Endothelial cell of umbilical vein (primary cell): ENCODE data around the gene SMURF2. TPM values are rescaled to one million over a fixed set of nuclear protein-coding genes. Genes with fewer than 3 reads are reported as not detected.

ENCODE experiments used
- BruUV-seq: library from RNA; stranded (reverse); fragments of 400-500 nt; replicated peaks from 2 replicates; lab custom pipeline; 2021; lab: Mats Ljungman, UMichigan
- CTCF ChIA-PET: fragments of 300-600, 350-600 bp; sonication (Branson Sonifier 250); formaldehyde crosslinking; loops from one replicate; lab custom pipeline; 2021; ENCODE audit warnings: antibody characterized with exemption, inconsistent platforms; lab: Charles Lee
- POLR2A ChIA-PET: fragments of 300-600, 350-600 bp; sonication (Branson Sonifier 250); formaldehyde crosslinking; loops from one replicate; lab custom pipeline; 2021; ENCODE audit warnings: antibody characterized with exemption, inconsistent platforms; lab: Charles Lee
- DNase-seq: peaks from one replicate; pipeline ENCODE4 v3.0.0-alpha.2; 2011; ENCODE audit warnings: low read depth, low spot score
- FAIRE-seq: peaks from 2 replicates; lab custom pipeline; 2011; peaks lifted over from hg19 to GRCh38; lab: Jason Lieb, UNC
- H2AFZ ChIP-seq: 2 replicates; pipeline ENCODE4 v1.6.0; 2012; ENCODE audit warnings: low read depth, low read length, control low read depth, inconsistent platforms
- H3K27ac ChIP-seq: 2 replicates; pipeline ENCODE4 v1.5.1; 2011; ENCODE audit warnings: low read depth, mild to moderate bottlenecking, control low read depth, low read length, moderate library complexity; ENCODE audit not compliant: insufficient read depth
- H3K27me3 ChIP-seq, 2 experiments: 2 replicates each; pipeline versions ENCODE4 v1.6.0 to v1.6.1; 2011; ENCODE audit warnings: low read length in 2 of 2, mixed read lengths in 1 of 2; ENCODE audit not compliant: control insufficient read depth in 2 of 2, insufficient read depth in 2 of 2
- H3K36me3 ChIP-seq, 2 experiments: 2 replicates in 1 of 2; 3 replicates in 1 of 2; pipeline ENCODE4 v1.5.1; 2011; ENCODE audit warnings: low read length in 2 of 2, mild to moderate bottlenecking in 1 of 2, moderate library complexity in 1 of 2; ENCODE audit not compliant: control insufficient read depth in 2 of 2, insufficient read depth in 2 of 2; ENCODE audit errors: extremely low read depth in 1 of 2
- H3K4me1 ChIP-seq: 3 replicates; pipeline ENCODE4 v1.5.1; 2011; ENCODE audit warnings: mild to moderate bottlenecking, low read length; ENCODE audit not compliant: control insufficient read depth, insufficient read depth; ENCODE audit errors: extremely low read depth
- H3K4me2 ChIP-seq: 2 replicates; pipeline ENCODE4 v1.6.1; 2011; ENCODE audit warnings: low read length, control low read depth, mixed read lengths; ENCODE audit not compliant: insufficient read depth
- H3K4me3 ChIP-seq, 3 experiments: fragments of 200-600 bp in 1 of 3; sonication (generic), shearing (Covaris generic) in 1 of 3; replicated peaks in 1 of 3; 2 replicates each; pipeline ENCODE4 v1.5.1; 2011 to 2016; ENCODE audit warnings: control low read depth in 3 of 3, low read length in 3 of 3, mild to moderate bottlenecking in 2 of 3, inconsistent platforms in 1 of 3, low read depth in 1 of 3, moderate library complexity in 1 of 3; ENCODE audit not compliant: insufficient read depth in 1 of 3
- H3K79me2 ChIP-seq: 2 replicates; pipeline ENCODE4 v1.6.0; 2012; ENCODE audit warnings: low read length, inconsistent platforms; ENCODE audit not compliant: control insufficient read depth, insufficient read depth
- H3K9ac ChIP-seq: replicated peaks from 2 replicates; pipeline ENCODE3; 2011; ENCODE audit warnings: low read length, control low read depth; ENCODE audit not compliant: insufficient read depth; ENCODE audit errors: extremely low read depth
- H3K9me1 ChIP-seq: replicated peaks from 3 replicates; pipeline ENCODE4 v1.6.0; 2011; ENCODE audit warnings: mild to moderate bottlenecking, low read length; ENCODE audit not compliant: control insufficient read depth, insufficient read depth; ENCODE audit errors: extremely low read depth
- H3K9me3 ChIP-seq: replicated peaks from 2 replicates; pipeline ENCODE4 v1.5.1; 2012; ENCODE audit warnings: low read length, inconsistent platforms; ENCODE audit not compliant: control insufficient read depth, insufficient read depth
- H4K20me1 ChIP-seq: replicated peaks from 2 replicates; pipeline ENCODE3; 2011; ENCODE audit warnings: mild to moderate bottlenecking, low read length; ENCODE audit not compliant: control insufficient read depth, insufficient read depth; ENCODE audit errors: extremely low read depth
- CTCF ChIP-seq, 2 donors: IDR thresholded peaks; 1 replicate in 1 of 2; 2 replicates in 1 of 2; pipeline ENCODE4 v1.5.1; 2011; ENCODE audit warnings: low read length in 2 of 2, mild to moderate bottlenecking in 2 of 2, moderate library complexity in 2 of 2, control low read depth in 1 of 2, inconsistent platforms in 1 of 2, low read depth in 1 of 2; ENCODE audit not compliant: insufficient read depth in 1 of 2; ENCODE audit errors: extremely low read depth in 1 of 2
- EZH2 ChIP-seq: IDR thresholded peaks from 2 replicates; pipeline ENCODE4 v1.6.1; 2012; ENCODE audit warnings: borderline replicate concordance, low read depth, mild to moderate bottlenecking, moderate library complexity, low read length, inconsistent platforms; ENCODE audit not compliant: severe bottlenecking
- FOS ChIP-seq: IDR thresholded peaks from 2 replicates; pipeline ENCODE4 v1.6.1; 2011; ENCODE audit warnings: mild to moderate bottlenecking, low read length, moderate library complexity, borderline replicate concordance; ENCODE audit not compliant: insufficient read depth
- GATA2 ChIP-seq: IDR thresholded peaks from 2 replicates; pipeline ENCODE4 v1.7.0; 2011; ENCODE audit warnings: low read depth, mild to moderate bottlenecking, moderate library complexity, mixed read lengths, low read length; ENCODE audit not compliant: insufficient read length, insufficient read depth
- JUN ChIP-seq: IDR thresholded peaks from 2 replicates; pipeline ENCODE4 v1.6.1; 2011; ENCODE audit warnings: borderline replicate concordance, low read depth; ENCODE audit not compliant: insufficient read length, insufficient read depth
- MAX ChIP-seq: IDR thresholded peaks from 2 replicates; pipeline ENCODE4 v1.6.1; 2011; ENCODE audit not compliant: insufficient read depth, insufficient read length
- MYC ChIP-seq: IDR thresholded peaks from one replicate; pipeline ENCODE4 v1.6.1; 2011; ENCODE audit warnings: mild to moderate bottlenecking, low read depth, low read length
- POLR2A ChIP-seq: IDR thresholded peaks from 2 replicates; pipeline ENCODE4 v1.6.1; 2012; ENCODE audit warnings: low read depth, mild to moderate bottlenecking, control low read depth, low read length
- POLR2AphosphoS5 ChIP-seq: IDR thresholded peaks from 2 replicates; pipeline ENCODE4 v1.6.1; 2012; ENCODE audit warnings: low read depth, mild to moderate bottlenecking, control low read depth, low read length, moderate library complexity; ENCODE audit not compliant: insufficient read depth
- dilution Hi-C: fragments of 300-500 bp; cut with MboI; formaldehyde crosslinking; loops from one replicate; pipeline ENCODE4 v1.15.0; 2019; ENCODE audit warnings: low sequenced_read_pairs; ENCODE audit not compliant: extremely low pct_ligation_motif_present
- intact Hi-C: fragments of 100-400 bp; cut with micrococcal nuclease; formaldehyde crosslinking; loops from one replicate; pipeline ENCODE4 v1.10.0; 2022
- polyA plus RNA-seq, 4 experiments: library from polyadenylated mRNA; depleted of rRNA in 3 of 4; stranded (reverse) in 3 of 4; unstranded in 1 of 4; fragments of >200 nt; gene quantifications; 2 replicates each; pipeline versions ENCODE4 v1.2.1 to v1.2.3, GENCODE V29; 2011 to 2012; ENCODE audit warnings: missing spikeins in 1 of 4
- total RNA-seq: library from RNA; stranded (reverse); gene quantifications from 2 replicates; pipeline ENCODE4 v1.2.3, GENCODE V29; 2021

Gene SMURF2
- total and polyA plus RNA-seq, 2 donors (not counting 3 experiments of a cell fraction or from before 2014, with no cell fraction given) = 32.9 to 105 TPM

GRCh38 chr17:64707050-64707591, 45.0 kb upstream of the SMURF2 start:
- H2AFZ ChIP-seq = no peak overlapping the region
- ChIA-PET POLR2A (interaction anchor here (0.6 to 2.8 kb wide), 6 partner anchors 17 to 58 kb away, joined by 3 to 10 read pairs (median 6); partner anchors contain the start of gene SMURF2), CTCF (interaction anchor here (1.2 to 4.8 kb wide), 7 partner anchors 19 to 58 kb away, joined by 3 to 31 read pairs (median 13); partner anchors contain the start of gene SMURF2)
- H3K36me3 ChIP-seq = no peaks in the 10 kb centered on the region
- dilution Hi-C loops = no loop called here
- BruUV-seq = no TSS peak
- no peaks in the 10 kb centered on the region for H3K9me3 ChIP-seq
- no peaks in the 10 kb centered on the region for H4K20me1 ChIP-seq
- H3K9ac ChIP-seq = peak overlapping the region; percentile 91
- no peaks in the 10 kb centered on the region for H3K9me1 ChIP-seq
- intact Hi-C loops = loop anchor here (1.0 to 2.0 kb wide), 6 partner anchors 17 to 84 kb away; partner anchors contain the start of gene SMURF2
- peaks cover 2% of the 10 kb centered on the region for H3K79me2 ChIP-seq
- TF ChIP-seq POLR2A (peak; percentile 62), JUN (peak; percentile 100), MAX (no peak), GATA2 (peak; percentile 100), MYC (peak; percentile 82), POLR2AphosphoS5 (peak; percentile 99), FOS (peak; percentile 100), EZH2 (no peak), CTCF (IDR thresholded peaks at IDR 0.05; ENCODE audit: extremely low read depth in 1 of 2, insufficient read depth in 1 of 2, low read depth in 1 of 2, low read length in 2 of 2) (no peak)
- H3K4me3 ChIP-seq = no peak overlapping the region
- no peaks in the 10 kb centered on the region for H3K27me3 ChIP-seq
- DNase-seq = peak; percentile 100
- peak; percentile 99 for FAIRE-seq
- peak overlapping the region; percentile 99 for H3K27ac ChIP-seq
- H3K4me2 ChIP-seq = peak overlapping the region; percentile 57
- peaks cover 44% of the 10 kb centered on the region for H3K4me1 ChIP-seq
